ENCODE measurements around the gene JHY.

The JHY gene

GRCh38 chr11:122882189-122882856 is at the start of gene JHY:
JHY (plus strand) TSS chr11:122882759; CDS start chr11:122885850, 3,091 bp downstream.
- DNase-seq (ENCODE audit: low read depth), result no peak
- TF ChIP-seq, protein P1, sequence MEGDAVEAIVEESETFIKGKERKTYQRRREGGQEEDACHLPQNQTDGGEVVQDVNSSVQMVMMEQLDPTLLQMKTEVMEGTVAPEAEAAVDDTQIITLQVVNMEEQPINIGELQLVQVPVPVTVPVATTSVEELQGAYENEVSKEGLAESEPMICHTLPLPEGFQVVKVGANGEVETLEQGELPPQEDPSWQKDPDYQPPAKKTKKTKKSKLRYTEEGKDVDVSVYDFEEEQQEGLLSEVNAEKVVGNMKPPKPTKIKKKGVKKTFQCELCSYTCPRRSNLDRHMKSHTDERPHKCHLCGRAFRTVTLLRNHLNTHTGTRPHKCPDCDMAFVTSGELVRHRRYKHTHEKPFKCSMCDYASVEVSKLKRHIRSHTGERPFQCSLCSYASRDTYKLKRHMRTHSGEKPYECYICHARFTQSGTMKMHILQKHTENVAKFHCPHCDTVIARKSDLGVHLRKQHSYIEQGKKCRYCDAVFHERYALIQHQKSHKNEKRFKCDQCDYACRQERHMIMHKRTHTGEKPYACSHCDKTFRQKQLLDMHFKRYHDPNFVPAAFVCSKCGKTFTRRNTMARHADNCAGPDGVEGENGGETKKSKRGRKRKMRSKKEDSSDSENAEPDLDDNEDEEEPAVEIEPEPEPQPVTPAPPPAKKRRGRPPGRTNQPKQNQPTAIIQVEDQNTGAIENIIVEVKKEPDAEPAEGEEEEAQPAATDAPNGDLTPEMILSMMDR (IDR thresholded peaks at IDR 0.05; ENCODE audit: control insufficient read depth, insufficient read depth, low read depth, low read length, missing control alignments), result no peak
- H3K4me3 ChIP-seq (ENCODE audit: control insufficient read depth, low read depth, low read length), result peak within 1 kb of the TSS; percentile 68

GRCh38 chr11:122833846-122834464 is 48.6 kb upstream of the JHY start:
- TF ChIP-seq, protein P1 (IDR thresholded peaks at IDR 0.05; ENCODE audit: control insufficient read depth, insufficient read depth, low read depth, low read length, missing control alignments), result no peak
- H3K4me3 ChIP-seq (ENCODE audit: control insufficient read depth, low read depth, low read length), result no peak overlapping the region
- DNase-seq (ENCODE audit: low read depth), result no peak

- TF ChIP-seq, protein P1 (IDR thresholded peaks at IDR 0.05; ENCODE audit: control insufficient read depth, insufficient read depth, low read depth, low read length, missing control alignments), result no peak
- H3K4me3 ChIP-seq (ENCODE audit: control insufficient read depth, low read depth, low read length), result no peak overlapping the region
- no peak for DNase-seq (ENCODE audit: low read depth)
Observed at GRCh38 chr11:122836916-122837315, 45.6 kb upstream of the JHY start.

GRCh38 chr11:122837528-122838346 is 44.8 kb upstream of the JHY start:
- no peak overlapping the region for H3K4me3 ChIP-seq (ENCODE audit: control insufficient read depth, low read depth, low read length)
- no peak for DNase-seq (ENCODE audit: low read depth)
- TF ChIP-seq, protein P1 (IDR thresholded peaks at IDR 0.05; ENCODE audit: control insufficient read depth, insufficient read depth, low read depth, low read length, missing control alignments), result no peak

DNA sequence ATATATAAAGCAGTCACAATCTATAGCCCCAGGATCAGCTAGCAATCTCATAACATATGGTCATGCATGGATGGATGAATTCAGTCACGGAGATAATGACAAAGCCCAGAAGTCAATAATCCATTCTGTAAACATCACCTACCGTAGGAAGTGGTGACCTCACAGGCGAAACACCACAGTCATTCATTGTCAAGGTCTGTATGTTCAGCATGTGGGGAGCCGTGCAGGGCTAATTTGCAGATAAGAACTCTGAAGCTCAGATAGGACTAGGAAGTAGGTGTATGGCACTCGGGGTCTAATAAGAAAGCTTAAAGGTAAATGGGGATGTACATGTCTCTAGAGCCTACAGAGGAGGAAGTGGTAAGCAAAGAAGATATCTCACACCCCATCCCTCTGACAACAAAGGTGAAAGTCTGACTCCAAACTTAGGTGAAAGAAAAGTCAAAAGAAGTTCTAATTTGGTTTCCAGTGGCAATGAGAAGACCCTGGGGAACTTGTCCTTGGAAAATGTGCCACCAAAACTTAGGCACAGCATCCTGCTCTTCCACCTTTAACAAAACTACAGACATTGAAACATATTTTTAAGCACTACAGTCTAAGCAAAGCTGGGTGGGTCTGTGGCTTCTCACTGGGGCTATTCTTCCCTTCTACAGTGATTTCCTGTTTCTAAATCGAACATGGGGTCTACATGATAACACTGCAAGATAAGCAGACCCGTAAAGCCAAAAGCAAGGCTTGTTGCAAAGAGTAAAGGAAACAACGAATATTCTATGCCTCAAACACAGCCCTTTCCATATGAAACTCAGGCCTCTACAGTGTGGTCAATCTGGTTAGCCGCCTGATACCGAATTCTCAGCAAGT is 39.0 kb upstream of the JHY start:
- no peak overlapping the region for H3K4me3 ChIP-seq (ENCODE audit: control insufficient read depth, low read depth, low read length)
- DNase-seq (ENCODE audit: low read depth), result no peak

More for the DNA sequence above, 39.0 kb upstream of the JHY start:
- TF ChIP-seq, protein P1 (IDR thresholded peaks at IDR 0.05; ENCODE audit: control insufficient read depth, insufficient read depth, low read depth, low read length, missing control alignments), result no peak

Measured in AG09309 (cell line).